K562 (cell line): ENCODE measurements around the gene PPP1R10. TPM values are rescaled to one million over a fixed set of nuclear protein-coding genes. Genes with fewer than 3 reads are reported as not detected.

Source experiments
- CBFB ChIP-seq: sonication (generic); formaldehyde crosslinking; IDR thresholded peaks from 2 replicates; pipeline ENCODE4 v1.4.0; 2020; ENCODE audit warnings: mild to moderate bottlenecking, missing genetic modification reagents
- CHD1 ChIP-seq: fragments of 200-600 bp; sonication (generic); IDR thresholded peaks from one replicate; pipeline ENCODE4 v1.6.1; 2012; ENCODE audit warnings: mild to moderate bottlenecking, moderate library complexity, low read length, inconsistent platforms
- CHD2 ChIP-seq: IDR thresholded peaks from 2 replicates; pipeline ENCODE4 v1.6.1; 2011; ENCODE audit warnings: low read depth, low read length
- GTF2A2 ChIP-seq: IDR thresholded peaks from 2 replicates; pipeline ENCODE4 v1.6.1; 2016; ENCODE audit warnings: mild to moderate bottlenecking, missing genetic modification characterization, missing compliant biosample characterization
- GTF2B ChIP-seq: IDR thresholded peaks from 2 replicates; pipeline ENCODE4 v1.6.1; 2011; ENCODE audit not compliant: insufficient read length; ENCODE audit errors: extremely low read depth
- HDAC8 ChIP-seq: fragments of 450-650 bp; IDR thresholded peaks from 2 replicates; pipeline ENCODE4 v1.6.1; 2016; ENCODE audit warnings: mild to moderate bottlenecking, missing genetic modification characterization, moderate library complexity, missing compliant biosample characterization
- HIVEP1 ChIP-seq: fragments of 250-450 bp; sonication (Bioruptor Pico); IDR thresholded peaks from 2 replicates; pipeline ENCODE4 v1.4.0; 2020; ENCODE audit warnings: mild to moderate bottlenecking
- HSF4 ChIP-seq: fragments of 250-450 bp; sonication (Bioruptor Pico); IDR thresholded peaks from 2 replicates; pipeline ENCODE4 v2.1.2; 2022; ENCODE audit warnings: mild to moderate bottlenecking, moderate library complexity, borderline replicate concordance
- KLF13 ChIP-seq: fragments of 450-650 bp; IDR thresholded peaks from 2 replicates; pipeline ENCODE4 v1.6.1; 2016; ENCODE audit warnings: missing genetic modification characterization, low read depth, mild to moderate bottlenecking, missing compliant biosample characterization, moderate library complexity, borderline replicate concordance
- MAFG ChIP-seq: fragments of 450-650 bp; conservative IDR thresholded peaks from 2 replicates; pipeline ENCODE4 v1.6.1; 2016; ENCODE audit warnings: missing genetic modification characterization, missing compliant biosample characterization
- MBD1 ChIP-seq: fragments of 250-450 bp; sonication (Bioruptor Pico); IDR thresholded peaks from 2 replicates; pipeline ENCODE4 v1.8.0; 2022; ENCODE audit warnings: inconsistent platforms
- NBN ChIP-seq: fragments of 450-650 bp; IDR thresholded peaks from 2 replicates; pipeline ENCODE4 v1.6.1; 2016; ENCODE audit warnings: low read depth, mild to moderate bottlenecking
- NFE2L1 ChIP-seq: fragments of 450-650 bp; IDR thresholded peaks from 2 replicates; pipeline ENCODE4 v1.6.1; 2016; ENCODE audit warnings: missing genetic modification characterization, low read depth, mild to moderate bottlenecking, missing compliant biosample characterization, moderate library complexity, borderline replicate concordance
- NR2F6 ChIP-seq: fragments of 450-650 bp; formaldehyde crosslinking; IDR thresholded peaks from 2 replicates; pipeline ENCODE4 v1.4.0; 2020; ENCODE audit warnings: mild to moderate bottlenecking
- OTX1 ChIP-seq: fragments of 450-650 bp; formaldehyde crosslinking; IDR thresholded peaks from 2 replicates; pipeline ENCODE4 v1.4.0; 2022; ENCODE audit warnings: mild to moderate bottlenecking
- PRMT5 ChIP-seq: sonication (generic); formaldehyde crosslinking; IDR thresholded peaks from 2 replicates; pipeline ENCODE4 v1.5.0; 2020; ENCODE audit warnings: missing genetic modification reagents
- SMARCA5 ChIP-seq: fragments of 450-650 bp; IDR thresholded peaks from 2 replicates; pipeline ENCODE4 v1.6.1; 2016
- TFE3 ChIP-seq: fragments of 450-650 bp; formaldehyde crosslinking; IDR thresholded peaks from 2 replicates; pipeline ENCODE4 v1.4.0; 2020; ENCODE audit warnings: mild to moderate bottlenecking, mixed read lengths
- TOE1 ChIP-seq, 2 experiments: fragments of 450-650 bp in 1 of 2; sonication (generic) in 1 of 2; formaldehyde crosslinking in 1 of 2; IDR thresholded peaks; 2 replicates each; pipeline versions ENCODE4 v1.7.1 to v1.8.0; 2016 to 2022; ENCODE audit warnings: borderline replicate concordance in 2 of 2, mild to moderate bottlenecking in 2 of 2, antibody characterized with exemption in 1 of 2, inconsistent platforms in 1 of 2, low read depth in 1 of 2, missing genetic modification reagents in 1 of 2, moderate library complexity in 1 of 2
- ZBED1 ChIP-seq: IDR thresholded peaks from 2 replicates; pipeline ENCODE4 v1.6.1; 2014
- ZBTB34 ChIP-seq: fragments of 250-450 bp; sonication (Bioruptor Pico); IDR thresholded peaks from 2 replicates; pipeline ENCODE4 v1.8.0; 2021; ENCODE audit warnings: mild to moderate bottlenecking, moderate library complexity
- ZNF445 ChIP-seq: fragments of 250-450 bp; sonication (Bioruptor Pico); IDR thresholded peaks from 2 replicates; pipeline ENCODE4 v1.4.0; 2020; ENCODE audit warnings: low read depth, mild to moderate bottlenecking, moderate library complexity
- ZNF699 ChIP-seq: fragments of 250-450 bp; sonication (Bioruptor Pico); IDR thresholded peaks from 2 replicates; pipeline ENCODE4 v1.8.0; 2021; ENCODE audit warnings: mild to moderate bottlenecking, moderate library complexity; ENCODE audit not compliant: insufficient replicate concordance
- ZNF778 ChIP-seq: fragments of 450-650 bp; formaldehyde crosslinking; IDR thresholded peaks from 2 replicates; pipeline ENCODE4 v1.4.0; 2020; ENCODE audit warnings: mild to moderate bottlenecking, moderate library complexity
- polyA plus RNA-seq, 8 experiments: library from polyadenylated mRNA; depleted of rRNA in 4 of 8; stranded (reverse) in 5 of 8; unstranded in 3 of 8; fragments of >200 nt; fragmentation: Nextera tagmentation in 2 of 8; fragmentation: Illumina TruSeq in 1 of 8; extraction: Ambion mirVana in 2 of 8; extraction: Trizol in 1 of 8; gene quantifications; 2 replicates each; pipeline versions ENCODE4 v1.2.1 to v1.2.3, GENCODE V29; 2011 to 2014; ENCODE audit warnings: inconsistent platforms in 1 of 8, missing spikeins in 1 of 8
- total RNA-seq, 7 experiments: library from RNA; depleted of rRNA in 6 of 7; stranded (reverse); fragments of >200 nt in 6 of 7; fragmentation: Illumina TruSeq in 2 of 7; extraction: Trizol in 2 of 7; gene quantifications; 2 replicates each; pipeline versions ENCODE4 v1.2.1 to v1.2.3, GENCODE V29; 2011 to 2021; ENCODE audit warnings: low replicate concordance in 1 of 7

The PPP1R10 gene
- total and polyA plus RNA-seq, 9 of the 15 experiments (the other 6 are each of a cell fraction or from before 2014, with no cell fraction given) = 14.1 to 65.5 (median 32.6) TPM

- no peak for TF ChIP-seq GTF2B
- peak; percentile 93 for TF ChIP-seq SMARCA5
- peak; percentile 4; the same call in 1 of the 2 replicates for TF ChIP-seq NBN
- no peak for TF ChIP-seq CHD1
- peak; percentile 83; the same call in 1 of the 2 replicates for TF ChIP-seq NR2F6
- TF ChIP-seq ZNF699 = no peak
- no peak; the same call in 1 of the 2 replicates for TF ChIP-seq MAFG (tag)
- no peak for TF ChIP-seq CBFB (CRISPR knock-in tag)
- no peak for TF ChIP-seq HIVEP1 (CRISPR knock-in tag)
- TF ChIP-seq HDAC8 (tag) = peak; percentile 76
- peak; percentile 58; the same call in 1 of the 2 replicates for TF ChIP-seq CHD2
- no peak; the same call in 1 of the 2 replicates for TF ChIP-seq PRMT5
- TF ChIP-seq ZNF445 = no peak
- no peak for TF ChIP-seq ZBED1
- TF ChIP-seq KLF13 (tag) = no peak
- no peak for TF ChIP-seq ZNF778
- TF ChIP-seq TFE3 (CRISPR knock-in tag) = no peak
- TF ChIP-seq GTF2A2 (tag) = no peak
- 0 out of 2 replicates have a peak, but pooled peaks have one; percentile 57 for TF ChIP-seq TOE1 (IDR thresholded peaks at IDR 0.05; ENCODE audit: borderline replicate concordance)
- TF ChIP-seq TOE1 (CRISPR knock-in tag; IDR thresholded peaks at IDR 0.05; ENCODE audit: borderline replicate concordance, low read depth) = peak; percentile 10; the same call in 1 of the 2 replicates
- no peak for TF ChIP-seq ZBTB34 (CRISPR knock-in tag)
- no peak for TF ChIP-seq OTX1
- no peak for TF ChIP-seq MBD1
- TF ChIP-seq NFE2L1 (tag) = no peak
- no peak for TF ChIP-seq HSF4 (CRISPR knock-in tag)
These were observed 59.9 kb downstream of the PPP1R10 start, which contains the start of gene PRR3 (continued) for GRCh38 chr6:30556906-30557682.
